Neuronal stem cell (in vitro differentiated cells): ENCODE data around the gene GPSM3.

Source experiments
- DNase-seq: peaks from one replicate; pipeline ENCODE4 v3.0.0-alpha.2; 2013; ENCODE audit warnings: low spot score
- H2AFZ ChIP-seq: one replicate; pipeline ENCODE4 v1.6.1; 2013; ENCODE audit warnings: mild to moderate bottlenecking, low read length, inconsistent platforms
- H2AK5ac ChIP-seq: 2 replicates; pipeline ENCODE4 v1.6.1; 2013; ENCODE audit warnings: low read depth, mild to moderate bottlenecking, inconsistent platforms, low read length, moderate library complexity, mixed read lengths
- H2BK120ac ChIP-seq: 2 replicates; pipeline ENCODE4 v1.6.1; 2013; ENCODE audit warnings: low read depth, mild to moderate bottlenecking, inconsistent platforms, low read length, moderate library complexity, mixed read lengths
- H2BK12ac ChIP-seq: one replicate; pipeline ENCODE4 v1.6.1; 2013; ENCODE audit warnings: low read length, inconsistent platforms
- H2BK15ac ChIP-seq: 2 replicates; pipeline ENCODE4 v1.6.1; 2013; ENCODE audit warnings: mild to moderate bottlenecking, low read length, inconsistent platforms, mixed read lengths
- H2BK5ac ChIP-seq: one replicate; pipeline ENCODE4 v1.6.1; 2013; ENCODE audit warnings: inconsistent platforms, mild to moderate bottlenecking, low read length, moderate library complexity
- H3K14ac ChIP-seq: one replicate; pipeline ENCODE4 v1.6.1; 2013; ENCODE audit warnings: low read length, inconsistent platforms
- H3K18ac ChIP-seq: 2 replicates; pipeline ENCODE4 v1.6.1; 2013; ENCODE audit warnings: low read length, inconsistent platforms
- H3K23ac ChIP-seq: 2 replicates; pipeline ENCODE4 v1.6.1; 2013; ENCODE audit warnings: low read depth, mild to moderate bottlenecking, mixed read lengths, low read length, inconsistent platforms; ENCODE audit not compliant: poor library complexity
- H3K27ac ChIP-seq: replicated peaks from 3 replicates; pipeline ENCODE4 v1.5.1; 2013; ENCODE audit warnings: low read length, inconsistent platforms
- H3K27me3 ChIP-seq, 3 experiments: 2 replicates each; pipeline ENCODE4 v1.6.1; 2013; ENCODE audit warnings: low read length in 3 of 3, mild to moderate bottlenecking in 2 of 3, inconsistent platforms in 1 of 3, low read depth in 1 of 3, mixed read lengths in 1 of 3, moderate library complexity in 1 of 3; ENCODE audit not compliant: control insufficient read depth in 3 of 3, insufficient read depth in 3 of 3
- H3K36me3 ChIP-seq, 2 donors: replicated peaks in 1 of 2; 2 replicates each; pipeline ENCODE4 v1.6.1; 2013; ENCODE audit warnings: low read length in 2 of 2; ENCODE audit not compliant: control insufficient read depth in 2 of 2, insufficient read depth in 2 of 2
- H3K4ac ChIP-seq: 2 replicates; pipeline ENCODE4 v1.6.1; 2013; ENCODE audit warnings: inconsistent platforms, mild to moderate bottlenecking, low read length, moderate library complexity
- H3K4me1 ChIP-seq, 2 donors: 1 replicate in 1 of 2; 2 replicates in 1 of 2; pipeline ENCODE4 v1.6.1; 2013; ENCODE audit warnings: low read length in 2 of 2, low read depth in 1 of 2; ENCODE audit not compliant: control insufficient read depth in 2 of 2, insufficient read depth in 1 of 2
- H3K4me2 ChIP-seq: one replicate; pipeline ENCODE4 v1.6.1; 2013; ENCODE audit warnings: mild to moderate bottlenecking, low read length, inconsistent platforms; ENCODE audit not compliant: insufficient read depth, poor library complexity, severe bottlenecking
- H3K4me3 ChIP-seq, 2 donors: 2 replicates each; pipeline ENCODE4 v1.5.1; 2013; ENCODE audit warnings: low read length in 2 of 2, mild to moderate bottlenecking in 2 of 2, inconsistent platforms in 1 of 2, moderate library complexity in 1 of 2
- H3K79me1 ChIP-seq: one replicate; pipeline ENCODE4 v1.6.1; 2013; ENCODE audit warnings: low read depth, mild to moderate bottlenecking, inconsistent platforms, low read length, moderate library complexity
- H3K9ac ChIP-seq: one replicate; pipeline ENCODE4 v1.6.1; 2013; ENCODE audit warnings: mild to moderate bottlenecking, low read depth, low read length, inconsistent platforms; ENCODE audit not compliant: poor library complexity
- H3K9me3 ChIP-seq, 2 donors: replicated peaks in 1 of 2; 2 replicates each; pipeline versions ENCODE3 to v1.6.1; 2013; ENCODE audit warnings: low read length in 2 of 2, mild to moderate bottlenecking in 2 of 2, inconsistent platforms in 1 of 2, low read depth in 1 of 2, mixed read lengths in 1 of 2, moderate library complexity in 1 of 2; ENCODE audit not compliant: control insufficient read depth in 2 of 2, insufficient read depth in 1 of 2
- H4K8ac ChIP-seq: one replicate; pipeline ENCODE4 v1.6.1; 2013; ENCODE audit warnings: low read depth, mild to moderate bottlenecking, inconsistent platforms, low read length, moderate library complexity
- H4K91ac ChIP-seq: one replicate; pipeline ENCODE4 v1.6.1; 2013; ENCODE audit warnings: low read length, low read depth, mild to moderate bottlenecking, inconsistent platforms; ENCODE audit not compliant: poor library complexity
- WGBS, 2 donors: extraction: QIAGEN DNeasy Blood & Tissue Kit; methylation state at CpG; one replicate each; pipeline ENCODE4 v1.1.7; 2013; ENCODE audit warnings: missing lambda C conversion rate in 2 of 2, mixed read lengths in 1 of 2; ENCODE audit not compliant: insufficient read length in 2 of 2, insufficient replicate concordance in 1 of 2; ENCODE audit errors: extremely low coverage in 2 of 2; 5-methylcytosine and 5-hydroxymethylcytosine counted together

GPSM3 gene

DNA sequence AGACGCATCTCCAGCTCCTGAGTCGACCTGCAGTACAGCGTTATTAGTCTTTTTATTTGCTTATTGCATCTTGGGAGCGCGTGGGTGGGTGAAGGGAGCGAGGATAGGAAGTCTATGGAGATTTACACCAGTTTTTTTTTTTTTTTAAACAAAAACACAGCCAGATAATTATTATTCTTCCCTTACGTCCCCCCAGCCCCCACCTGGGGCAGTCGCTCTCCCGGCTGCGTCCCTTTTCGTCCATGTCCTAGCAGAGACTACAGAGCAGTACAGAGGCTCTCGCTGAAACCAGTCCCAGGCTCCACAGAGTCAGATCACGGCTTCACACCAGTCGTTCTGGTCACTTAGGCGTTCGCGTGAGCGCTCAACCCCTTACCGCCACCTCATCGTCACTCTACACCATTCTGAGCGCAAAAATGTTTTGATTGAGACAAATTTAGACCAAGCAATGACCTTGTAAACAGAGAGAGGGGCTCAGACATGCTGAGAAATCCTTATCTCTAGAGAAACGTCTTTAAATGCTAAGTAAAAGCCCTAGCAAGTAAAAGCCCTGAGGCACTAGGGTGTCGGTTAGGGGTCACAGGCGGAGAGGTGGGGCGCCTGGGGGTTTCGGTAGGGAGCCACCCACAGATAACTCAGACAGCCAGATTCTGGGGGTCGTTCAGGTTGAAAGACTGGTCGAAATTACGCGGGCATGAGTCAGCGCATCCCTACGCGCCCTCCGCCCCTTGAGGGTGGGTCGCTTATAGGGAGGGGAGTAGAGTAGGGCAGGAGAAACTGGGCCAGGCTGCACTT lies 39.5 kb downstream of the GPSM3 start:
- WGBS, 2 donors = no CpG with 5 or more reads among the region's 35 CpGs
- peak overlapping the region; percentile 77 for H2BK5ac ChIP-seq
- H2BK120ac ChIP-seq = no peak overlapping the region
- no peak for DNase-seq
- no peaks in the 10 kb centered on the region for H3K9me3 ChIP-seq
- no peak overlapping the region for H3K14ac ChIP-seq
- H2BK15ac ChIP-seq = peak overlapping the region; percentile 56
- H3K4me1 ChIP-seq = peaks cover 15 to 26% of the 10 kb centered on the region in 2 donors
- no peak overlapping the region for H3K4ac ChIP-seq
- no peak overlapping the region for H2AK5ac ChIP-seq
- peak overlapping the region; percentile 92 for H3K18ac ChIP-seq
- H3K79me1 ChIP-seq = peaks cover 19% of the 10 kb centered on the region
- H3K4me3 ChIP-seq = peak overlapping the region; percentile 60 to 97
- peak overlapping the region; percentile 89 for H3K23ac ChIP-seq
- H3K36me3 ChIP-seq = peaks cover 19 to 29% of the 10 kb centered on the region in 2 donors
- no peak overlapping the region for H4K91ac ChIP-seq
- H3K27me3 ChIP-seq = peaks cover 0 to 31% (median 0%) of the 10 kb centered on the region in 3 experiments
- H3K4me2 ChIP-seq = peak overlapping the region; percentile 87
- H2AFZ ChIP-seq = peak overlapping the region; percentile 76
- H4K8ac ChIP-seq = no peak overlapping the region
- H3K9ac ChIP-seq = peak overlapping the region; percentile 27
- H3K27ac ChIP-seq = peak overlapping the region; percentile 89
- no peak overlapping the region for H2BK12ac ChIP-seq

DNA sequence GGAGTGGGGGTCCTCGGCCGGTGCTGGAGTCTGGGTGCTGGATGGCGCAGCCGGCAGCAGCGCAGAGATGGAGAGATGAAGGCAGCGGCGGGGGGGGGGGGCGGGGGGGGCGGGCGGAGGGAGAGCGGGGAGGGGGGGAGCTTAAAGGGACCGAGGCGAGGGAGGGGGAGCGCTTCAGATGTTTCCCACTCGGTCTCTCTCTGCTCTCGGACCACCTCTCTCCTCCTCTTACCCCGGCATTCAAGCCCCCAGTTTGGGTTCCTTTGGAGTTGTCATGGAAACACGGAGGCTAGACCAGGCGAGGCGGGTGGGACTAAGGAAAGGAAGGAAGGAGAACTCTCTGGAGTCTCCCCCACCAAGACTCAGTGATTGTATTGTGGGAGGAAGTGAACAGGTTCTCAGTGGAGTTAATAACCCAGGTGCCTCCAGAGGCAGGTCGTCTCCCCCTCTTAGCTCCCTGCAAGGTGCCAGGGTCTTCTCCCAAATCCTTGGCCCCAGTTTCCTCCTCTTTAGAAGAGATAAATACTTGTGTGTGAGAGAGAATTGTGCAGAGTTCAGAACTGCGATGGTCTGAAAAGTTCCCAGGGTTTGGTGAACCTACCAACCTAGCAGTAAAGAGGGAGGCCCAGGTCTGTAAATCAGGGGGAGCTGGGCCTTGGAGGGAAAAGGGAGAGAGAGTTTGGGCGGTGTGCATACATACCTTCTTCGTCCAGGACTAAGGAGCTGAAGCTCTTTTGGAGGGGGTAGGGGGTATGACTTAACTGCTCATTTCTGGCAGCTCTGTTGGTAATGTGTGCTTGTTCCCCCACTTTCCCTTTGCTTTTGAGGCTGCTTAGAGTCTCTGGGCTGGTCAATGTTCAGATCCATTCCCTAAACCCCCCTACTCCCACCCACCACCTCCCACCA lies 40.3 kb downstream of the GPSM3 start, which contains the start of gene PRRT1:
PRRT1 (minus strand) TSS at position 77 of the 906 bp plus-strand sequence. CDS start 112 bp downstream, outside the sequence.
- H3K79me1 ChIP-seq = peaks cover 16% of the 10 kb centered on the region
- H3K4me2 ChIP-seq = peak within 1 kb of the TSS; percentile 87
- no peak within 1 kb of the TSS for H3K27ac ChIP-seq
- no peak within 1 kb of the TSS for H4K8ac ChIP-seq
- H3K27me3 ChIP-seq = peaks cover 0 to 33% (median 0%) of the 10 kb centered on the region in 3 experiments
- H2BK120ac ChIP-seq = peak within 1 kb of the TSS; percentile 28
- peak within 1 kb of the TSS; percentile 47 for H2BK12ac ChIP-seq
- no peak within 1 kb of the TSS for H2BK15ac ChIP-seq
- no peak within 1 kb of the TSS for H3K14ac ChIP-seq
- no CpG with 5 or more reads among the region's 24 CpGs for WGBS, 2 donors
- H2AFZ ChIP-seq = peak within 1 kb of the TSS; percentile 76
- peak within 1 kb of the TSS; percentile 3 for H2AK5ac ChIP-seq
- no peak for DNase-seq
- no peak within 1 kb of the TSS for H3K4ac ChIP-seq
- H3K4me1 ChIP-seq = peaks cover 15 to 26% of the 10 kb centered on the region in 2 donors
- no peaks in the 10 kb centered on the region for H3K9me3 ChIP-seq
- H4K91ac ChIP-seq = no peak within 1 kb of the TSS
- H3K4me3 ChIP-seq = peak within 1 kb of the TSS; percentile 60 to 68
- H3K18ac ChIP-seq = peak within 1 kb of the TSS; percentile 74
- H3K36me3 ChIP-seq = peaks cover 12 to 21% of the 10 kb centered on the region in 2 donors
- no peak within 1 kb of the TSS for H2BK5ac ChIP-seq
- no peak within 1 kb of the TSS for H3K23ac ChIP-seq
- no peak within 1 kb of the TSS for H3K9ac ChIP-seq

DNA sequence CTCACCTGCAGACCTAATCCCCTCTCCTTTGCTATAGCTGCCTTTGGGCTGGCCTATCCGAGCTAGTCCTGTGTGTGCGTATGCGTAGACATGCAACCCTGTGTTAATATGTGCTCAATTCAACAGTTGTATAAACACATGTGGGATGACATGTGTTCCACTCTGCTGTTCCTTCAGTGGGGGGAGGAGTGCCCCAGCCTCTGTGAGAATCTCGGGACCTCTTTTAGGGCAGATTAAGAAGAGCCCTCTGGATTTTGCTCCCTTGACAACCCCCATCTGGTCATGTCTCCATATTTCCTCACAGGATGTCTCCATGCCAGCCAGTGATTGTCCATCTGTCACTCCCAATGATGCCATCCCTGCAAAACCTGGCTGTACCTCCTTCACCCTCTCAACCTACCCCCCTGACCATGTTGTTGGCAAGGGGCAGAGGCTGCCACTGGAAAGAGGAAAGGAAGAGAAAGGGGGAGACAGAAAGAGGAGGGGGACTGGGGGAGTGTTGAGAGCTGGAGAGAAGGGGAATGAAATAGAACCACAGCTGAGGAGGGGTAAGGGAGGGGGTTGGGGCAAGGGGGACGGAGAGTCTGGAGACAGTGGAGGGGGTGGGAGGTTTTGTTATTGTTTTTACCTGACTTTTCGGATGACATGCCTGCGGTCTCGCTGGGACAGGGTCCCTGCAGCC lies 41.1 kb downstream of the GPSM3 start:
- Histone ChIP-seq H3K4me3 (peak overlapping the region; percentile 60 to 68), H4K8ac (no peak overlapping the region), H3K4me2 (peak overlapping the region; percentile 66), H3K9me3 (no peaks in the 10 kb centered on the region), H2BK12ac (no peak overlapping the region), H2BK15ac (no peak overlapping the region), H3K36me3 (peaks cover 10 to 13% of the 10 kb centered on the region in 2 donors), H3K23ac (no peak overlapping the region), H2BK5ac (no peak overlapping the region), H3K27me3 (peaks cover 0 to 33% (median 0%) of the 10 kb centered on the region in 3 experiments), H2BK120ac (no peak overlapping the region), H4K91ac (no peak overlapping the region), H2AK5ac (no peak overlapping the region), H3K27ac (no peak overlapping the region), H3K79me1 (peaks cover 16% of the 10 kb centered on the region), H3K4me1 (peaks cover 21 to 26% of the 10 kb centered on the region in 2 donors), H3K9ac (no peak overlapping the region), H3K14ac (no peak overlapping the region), H2AFZ (no peak overlapping the region), H3K4ac (no peak overlapping the region), H3K18ac (peak overlapping the region; percentile 74)
- no peak for DNase-seq
- WGBS, 2 donors = no CpG with 5 or more reads among the region's 8 CpGs
